Measurements from ENCODE around the gene FAM8A1. TPM values are rescaled to one million over a fixed set of nuclear protein-coding genes. Genes with fewer than 3 reads are reported as not detected.
A peak's percentile ranks its signal among the peaks of the same experiment; 100 is the strongest.

The FAM8A1 gene
- total and polyA plus RNA-seq, 2 of the 13 experiments (the other 11 are each of a cell fraction or from before 2014, with no cell fraction given) = 30.5 to 34.3 TPM

- TF ChIP-seq, protein P1, sequence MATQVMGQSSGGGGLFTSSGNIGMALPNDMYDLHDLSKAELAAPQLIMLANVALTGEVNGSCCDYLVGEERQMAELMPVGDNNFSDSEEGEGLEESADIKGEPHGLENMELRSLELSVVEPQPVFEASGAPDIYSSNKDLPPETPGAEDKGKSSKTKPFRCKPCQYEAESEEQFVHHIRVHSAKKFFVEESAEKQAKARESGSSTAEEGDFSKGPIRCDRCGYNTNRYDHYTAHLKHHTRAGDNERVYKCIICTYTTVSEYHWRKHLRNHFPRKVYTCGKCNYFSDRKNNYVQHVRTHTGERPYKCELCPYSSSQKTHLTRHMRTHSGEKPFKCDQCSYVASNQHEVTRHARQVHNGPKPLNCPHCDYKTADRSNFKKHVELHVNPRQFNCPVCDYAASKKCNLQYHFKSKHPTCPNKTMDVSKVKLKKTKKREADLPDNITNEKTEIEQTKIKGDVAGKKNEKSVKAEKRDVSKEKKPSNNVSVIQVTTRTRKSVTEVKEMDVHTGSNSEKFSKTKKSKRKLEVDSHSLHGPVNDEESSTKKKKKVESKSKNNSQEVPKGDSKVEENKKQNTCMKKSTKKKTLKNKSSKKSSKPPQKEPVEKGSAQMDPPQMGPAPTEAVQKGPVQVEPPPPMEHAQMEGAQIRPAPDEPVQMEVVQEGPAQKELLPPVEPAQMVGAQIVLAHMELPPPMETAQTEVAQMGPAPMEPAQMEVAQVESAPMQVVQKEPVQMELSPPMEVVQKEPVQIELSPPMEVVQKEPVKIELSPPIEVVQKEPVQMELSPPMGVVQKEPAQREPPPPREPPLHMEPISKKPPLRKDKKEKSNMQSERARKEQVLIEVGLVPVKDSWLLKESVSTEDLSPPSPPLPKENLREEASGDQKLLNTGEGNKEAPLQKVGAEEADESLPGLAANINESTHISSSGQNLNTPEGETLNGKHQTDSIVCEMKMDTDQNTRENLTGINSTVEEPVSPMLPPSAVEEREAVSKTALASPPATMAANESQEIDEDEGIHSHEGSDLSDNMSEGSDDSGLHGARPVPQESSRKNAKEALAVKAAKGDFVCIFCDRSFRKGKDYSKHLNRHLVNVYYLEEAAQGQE (IDR thresholded peaks at IDR 0.05; ENCODE audit: borderline replicate concordance in 1 of 2, low read depth in 1 of 2, low read length in 2 of 2) = peak in 1 of 2 experiments; percentile 50; a peak in 1 of 4 replicates
- TF ChIP-seq ZNF713 (CRISPR knock-in tag; IDR thresholded peaks at IDR 0.05) (no peak), NBN (conservative IDR thresholded peaks at IDR 0.05) (no peak), ZBTB8A (CRISPR knock-in tag; IDR thresholded peaks at IDR 0.05; ENCODE audit: borderline replicate concordance, low read depth) (peak; percentile 95), ZNF770 (CRISPR knock-in tag; IDR thresholded peaks at IDR 0.05) (no peak; the same call in 1 of the 2 replicates), FOSL2 (CRISPR knock-in tag; IDR thresholded peaks at IDR 0.05) (peak; percentile 57), ZNF619 (CRISPR knock-in tag; IDR thresholded peaks at IDR 0.05) (peak; percentile 95), TCF12 (IDR thresholded peaks at IDR 0.05) (no peak), TCF12 (CRISPR knock-in tag; IDR thresholded peaks at IDR 0.05) (no peak), ZMYM3 (CRISPR knock-in tag; IDR thresholded peaks at IDR 0.05) (peak; percentile 78; the same call in 1 of the 2 replicates), RFXAP (CRISPR knock-in tag; IDR thresholded peaks at IDR 0.05; ENCODE audit: borderline replicate concordance) (peak; percentile 13; the same call in 1 of the 2 replicates), NFE2 (CRISPR knock-in tag; IDR thresholded peaks at IDR 0.05) (peak; percentile 34; the same call in 1 of the 2 replicates), STAG1 (CRISPR knock-in tag; IDR thresholded peaks at IDR 0.05) (no peak), HIC2 (CRISPR knock-in tag; IDR thresholded peaks at IDR 0.05; ENCODE audit: low read depth) (no peak), MLLT10 (CRISPR knock-in tag; IDR thresholded peaks at IDR 0.05) (no peak), ZNF367 (CRISPR knock-in tag; IDR thresholded peaks at IDR 0.05; ENCODE audit: borderline replicate concordance) (peak; percentile 16; the same call in 1 of the 2 replicates)
- TF ChIP-seq, protein P2, sequence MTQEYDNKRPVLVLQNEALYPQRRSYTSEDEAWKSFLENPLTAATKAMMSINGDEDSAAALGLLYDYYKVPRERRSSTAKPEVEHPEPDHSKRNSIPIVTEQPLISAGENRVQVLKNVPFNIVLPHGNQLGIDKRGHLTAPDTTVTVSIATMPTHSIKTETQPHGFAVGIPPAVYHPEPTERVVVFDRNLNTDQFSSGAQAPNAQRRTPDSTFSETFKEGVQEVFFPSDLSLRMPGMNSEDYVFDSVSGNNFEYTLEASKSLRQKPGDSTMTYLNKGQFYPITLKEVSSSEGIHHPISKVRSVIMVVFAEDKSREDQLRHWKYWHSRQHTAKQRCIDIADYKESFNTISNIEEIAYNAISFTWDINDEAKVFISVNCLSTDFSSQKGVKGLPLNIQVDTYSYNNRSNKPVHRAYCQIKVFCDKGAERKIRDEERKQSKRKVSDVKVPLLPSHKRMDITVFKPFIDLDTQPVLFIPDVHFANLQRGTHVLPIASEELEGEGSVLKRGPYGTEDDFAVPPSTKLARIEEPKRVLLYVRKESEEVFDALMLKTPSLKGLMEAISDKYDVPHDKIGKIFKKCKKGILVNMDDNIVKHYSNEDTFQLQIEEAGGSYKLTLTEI (CRISPR knock-in tag; conservative IDR thresholded peaks at IDR 0.05) = no peak
Observed at GRCh38 chr6:17599877-17600526, at the start of gene FAM8A1 (continued).
